Fibroblast of lung (primary cell): ENCODE data around the gene DNAH6.

Experiments
- CTCF ChIP-seq, 2 donors: IDR thresholded peaks in 1 of 2; conservative IDR thresholded peaks in 1 of 2; 1 replicate in 1 of 2; 2 replicates in 1 of 2; pipeline ENCODE4 v1.5.1; 2011 to 2012; ENCODE audit warnings: low read length in 2 of 2, control low read depth in 1 of 2, inconsistent platforms in 1 of 2, low read depth in 1 of 2, mild to moderate bottlenecking in 1 of 2
- EZH2 ChIP-seq: IDR thresholded peaks from 2 replicates; pipeline ENCODE4 v1.5.1; 2012; ENCODE audit warnings: low read length, control low read depth, mild to moderate bottlenecking; ENCODE audit errors: missing control alignments

DNA sequence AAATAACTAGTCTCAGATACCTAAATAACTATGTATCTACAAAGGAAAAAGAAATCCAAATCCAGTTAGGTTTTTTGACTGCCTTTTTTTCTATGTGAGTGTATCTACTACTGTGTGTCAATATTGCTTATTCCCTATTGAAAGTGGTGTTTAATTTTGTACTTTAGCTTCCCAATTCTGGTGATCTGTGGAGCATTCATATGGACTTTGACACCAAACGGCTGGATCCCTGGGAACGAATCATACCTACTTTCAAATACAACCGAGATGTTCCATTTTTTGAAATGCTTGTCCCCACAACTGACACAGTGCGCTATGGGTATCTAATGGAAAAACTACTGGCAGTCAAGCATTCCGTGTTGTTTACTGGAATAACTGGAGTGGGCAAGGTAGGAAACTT lies 152.8 kb downstream of the DNAH6 start:
- no peak for TF ChIP-seq CTCF (conservative IDR thresholded peaks at IDR 0.05 in 1 of 2, IDR thresholded peaks at IDR 0.05 in 1 of 2; ENCODE audit: low read depth in 1 of 2, low read length in 2 of 2)
- no peak for TF ChIP-seq EZH2
